ENCODE measurements around the gene CRTC3. TPM values are rescaled to one million over a fixed set of nuclear protein-coding genes. Genes with fewer than 3 reads are reported as not detected.

The CRTC3 gene
- total RNA-seq, 2 experiments from 2014 or later = 5.6 to 14.7 TPM

DNA sequence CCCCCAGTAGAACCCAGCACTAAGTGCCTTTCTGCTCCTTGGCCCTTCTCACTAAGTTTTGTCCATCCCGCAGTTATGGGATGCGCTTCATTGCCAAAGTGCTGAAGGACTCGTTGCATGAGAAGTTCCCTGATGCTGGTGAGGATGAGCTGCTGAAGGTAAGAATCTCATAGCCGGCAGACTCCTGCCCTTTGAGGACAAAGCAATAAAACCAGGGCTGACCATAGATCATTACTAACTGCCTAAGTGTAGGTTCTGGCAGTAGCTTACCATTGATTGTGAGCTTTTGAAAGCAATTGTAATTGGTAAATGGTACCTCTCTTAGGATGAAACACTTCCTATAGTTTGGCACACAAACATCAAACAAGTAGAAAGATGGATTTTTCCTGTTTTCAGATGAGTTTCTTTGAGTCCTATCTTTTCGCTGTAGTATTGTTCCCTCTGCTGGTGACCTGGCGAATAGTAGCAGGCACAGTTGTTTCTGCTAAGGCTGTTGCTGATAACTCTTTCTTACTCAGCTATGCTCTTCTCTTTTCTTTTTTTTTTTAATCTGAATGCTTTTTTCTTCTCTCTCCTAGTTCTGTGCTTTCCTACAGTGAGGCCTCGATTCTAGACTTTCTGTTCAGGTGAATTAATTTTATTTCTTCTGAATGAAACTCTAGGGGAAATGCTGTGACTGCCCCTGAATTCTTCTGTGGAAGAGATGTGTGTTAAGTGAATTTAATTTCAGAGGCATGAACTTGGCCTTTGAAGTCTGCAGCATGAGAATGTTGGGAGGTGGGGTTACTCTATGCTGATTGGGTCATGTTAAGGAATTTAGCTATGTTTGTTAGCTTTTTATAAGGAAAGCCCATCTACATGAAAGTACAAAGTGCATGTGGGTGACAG lies 47.4 kb upstream of the CRTC3 start:
- H3K79me2 ChIP-seq (ENCODE audit: insufficient read depth, low read depth, low read length) = no peaks in the 10 kb centered on the region
- no peak for TF ChIP-seq EZH2phosphoT487 (IDR thresholded peaks at IDR 0.05; ENCODE audit: borderline replicate concordance, low read depth, low read length)
- TF ChIP-seq, protein P1, sequence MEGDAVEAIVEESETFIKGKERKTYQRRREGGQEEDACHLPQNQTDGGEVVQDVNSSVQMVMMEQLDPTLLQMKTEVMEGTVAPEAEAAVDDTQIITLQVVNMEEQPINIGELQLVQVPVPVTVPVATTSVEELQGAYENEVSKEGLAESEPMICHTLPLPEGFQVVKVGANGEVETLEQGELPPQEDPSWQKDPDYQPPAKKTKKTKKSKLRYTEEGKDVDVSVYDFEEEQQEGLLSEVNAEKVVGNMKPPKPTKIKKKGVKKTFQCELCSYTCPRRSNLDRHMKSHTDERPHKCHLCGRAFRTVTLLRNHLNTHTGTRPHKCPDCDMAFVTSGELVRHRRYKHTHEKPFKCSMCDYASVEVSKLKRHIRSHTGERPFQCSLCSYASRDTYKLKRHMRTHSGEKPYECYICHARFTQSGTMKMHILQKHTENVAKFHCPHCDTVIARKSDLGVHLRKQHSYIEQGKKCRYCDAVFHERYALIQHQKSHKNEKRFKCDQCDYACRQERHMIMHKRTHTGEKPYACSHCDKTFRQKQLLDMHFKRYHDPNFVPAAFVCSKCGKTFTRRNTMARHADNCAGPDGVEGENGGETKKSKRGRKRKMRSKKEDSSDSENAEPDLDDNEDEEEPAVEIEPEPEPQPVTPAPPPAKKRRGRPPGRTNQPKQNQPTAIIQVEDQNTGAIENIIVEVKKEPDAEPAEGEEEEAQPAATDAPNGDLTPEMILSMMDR (conservative IDR thresholded peaks at IDR 0.05; ENCODE audit: low read length) = peak; percentile 94
- CTCF ChIA-PET (ENCODE audit: unreplicated experiment) = interaction anchor here (0.5 to 2.7 kb wide), 3 partner anchors 123 to 255 kb away, joined by 3 to 23 read pairs (median 6); no protein-coding TSS in a partner anchor
- intact Hi-C loops (cut with micrococcal nuclease; ENCODE audit: unreplicated experiment) = loop anchor here (1.0 to 10.0 kb wide), 4 partner anchors 120 to 405 kb away; no protein-coding TSS in a partner anchor
- peaks cover 80% of the 10 kb centered on the region for H3K36me3 ChIP-seq (ENCODE audit: insufficient read depth, low read length)
- H3K4me1 ChIP-seq (ENCODE audit: insufficient read depth, low read length, poor library complexity, severe bottlenecking) = peaks cover 22% of the 10 kb centered on the region
- peak; percentile 60 for DNase-seq (ENCODE audit: low spot score)
- no peak overlapping the region for H2AFZ ChIP-seq (ENCODE audit: low read length)
- H3K4me3 ChIP-seq (ENCODE audit: low read depth, low read length, poor library complexity, severe bottlenecking) = no peak overlapping the region
- H3K9me3 ChIP-seq (ENCODE audit: low read length) = no peaks in the 10 kb centered on the region
- H3K4me2 ChIP-seq (ENCODE audit: low read length) = no peak overlapping the region
- H3K9me2 ChIP-seq (ENCODE audit: insufficient read depth, low read length) = no peaks in the 10 kb centered on the region
- H3K27ac ChIP-seq (ENCODE audit: low read depth, low read length, poor library complexity, severe bottlenecking) = no peak overlapping the region
- no TSS peak for BruUV-seq (replicated peaks)
- POLR2A ChIA-PET = interaction anchor here (0.6 to 0.9 kb wide), 2 partner anchors 46 to 151 kb away, joined by 3 to 7 read pairs; no protein-coding TSS in a partner anchor
- no peaks in the 10 kb centered on the region for H4K20me1 ChIP-seq (ENCODE audit: insufficient read depth, low read length)

DNA sequence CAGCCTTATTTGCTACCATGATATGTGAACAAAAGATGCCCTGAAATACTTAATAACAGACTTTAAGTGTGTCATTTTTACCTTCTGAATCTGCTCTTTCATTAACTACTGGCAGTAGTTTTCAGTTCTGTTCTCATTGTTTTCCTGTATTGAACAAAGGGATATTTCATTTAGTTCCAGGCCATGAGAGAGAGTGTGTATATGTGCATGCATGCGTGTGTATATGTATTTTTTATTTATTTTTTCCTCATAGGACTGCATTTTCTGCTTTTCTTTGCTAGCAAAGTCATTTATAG lies 46.8 kb upstream of the CRTC3 start:
- Histone ChIP-seq H4K20me1 (ENCODE audit: insufficient read depth, low read length) (no peaks in the 10 kb centered on the region), H3K36me3 (ENCODE audit: insufficient read depth, low read length) (peaks cover 80% of the 10 kb centered on the region), H3K9me2 (ENCODE audit: insufficient read depth, low read length) (no peaks in the 10 kb centered on the region), H3K4me1 (ENCODE audit: insufficient read depth, low read length, poor library complexity, severe bottlenecking) (peaks cover 21% of the 10 kb centered on the region), H3K79me2 (ENCODE audit: insufficient read depth, low read depth, low read length) (no peaks in the 10 kb centered on the region), H3K4me2 (ENCODE audit: low read length) (no peak overlapping the region), H3K9me3 (ENCODE audit: low read length) (no peaks in the 10 kb centered on the region), H3K27ac (ENCODE audit: low read depth, low read length, poor library complexity, severe bottlenecking) (no peak overlapping the region), H2AFZ (ENCODE audit: low read length) (no peak overlapping the region), H3K4me3 (ENCODE audit: low read depth, low read length, poor library complexity, severe bottlenecking) (no peak overlapping the region)
- CTCF ChIA-PET (ENCODE audit: unreplicated experiment) = interaction anchor here (0.5 to 2.7 kb wide), 3 partner anchors 123 to 256 kb away, joined by 3 to 23 read pairs (median 6); no protein-coding TSS in a partner anchor
- intact Hi-C loops (cut with micrococcal nuclease; ENCODE audit: unreplicated experiment) = loop anchor here (5.0 to 10.0 kb wide), 2 partner anchors 212 to 404 kb away; no protein-coding TSS in a partner anchor
- BruUV-seq (replicated peaks) = no TSS peak
- no peak for TF ChIP-seq EZH2phosphoT487 (IDR thresholded peaks at IDR 0.05; ENCODE audit: borderline replicate concordance, low read depth, low read length)
- TF ChIP-seq, protein P1 (conservative IDR thresholded peaks at IDR 0.05; ENCODE audit: low read length) = no peak
- no peak for DNase-seq (ENCODE audit: low spot score)
- POLR2A ChIA-PET = no interaction called here

DNA sequence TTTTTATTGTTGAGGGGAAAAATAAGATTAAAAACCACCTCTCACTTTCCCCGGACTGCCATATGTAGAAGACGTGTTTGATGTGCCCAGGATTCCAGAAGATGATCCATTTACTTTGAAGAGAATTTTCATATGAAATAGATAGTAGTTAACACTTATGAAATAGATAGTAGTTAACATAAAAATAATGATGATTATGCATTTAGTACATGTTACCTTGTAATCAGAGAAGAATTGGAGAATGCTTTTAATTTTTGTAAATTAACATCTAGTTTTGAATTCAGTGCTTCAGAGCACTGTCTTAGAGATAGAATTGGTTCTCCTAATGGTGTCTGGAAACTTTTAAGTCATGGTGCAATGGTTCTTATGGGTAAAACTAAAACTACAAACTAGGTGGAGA lies 46.1 kb upstream of the CRTC3 start:
- intact Hi-C loops (cut with micrococcal nuclease; ENCODE audit: unreplicated experiment) = loop anchor here (5.0 to 10.0 kb wide), 2 partner anchors 211 to 404 kb away; no protein-coding TSS in a partner anchor
- DNase-seq (ENCODE audit: low spot score) = no peak
- H3K36me3 ChIP-seq (ENCODE audit: insufficient read depth, low read length) = peaks cover 77% of the 10 kb centered on the region

More for the DNA sequence above, 46.1 kb upstream of the CRTC3 start:
- BruUV-seq (replicated peaks) = no TSS peak
- Histone ChIP-seq H3K27ac (ENCODE audit: low read depth, low read length, poor library complexity, severe bottlenecking) (no peak overlapping the region), H3K4me1 (ENCODE audit: insufficient read depth, low read length, poor library complexity, severe bottlenecking) (peaks cover 14% of the 10 kb centered on the region), H2AFZ (ENCODE audit: low read length) (no peak overlapping the region), H3K4me2 (ENCODE audit: low read length) (no peak overlapping the region), H3K9me2 (ENCODE audit: insufficient read depth, low read length) (no peaks in the 10 kb centered on the region), H3K79me2 (ENCODE audit: insufficient read depth, low read depth, low read length) (no peaks in the 10 kb centered on the region), H3K9me3 (ENCODE audit: low read length) (no peaks in the 10 kb centered on the region), H4K20me1 (ENCODE audit: insufficient read depth, low read length) (no peaks in the 10 kb centered on the region), H3K4me3 (ENCODE audit: low read depth, low read length, poor library complexity, severe bottlenecking) (no peak overlapping the region)
- TF ChIP-seq, protein P1 (conservative IDR thresholded peaks at IDR 0.05; ENCODE audit: low read length) = no peak
- TF ChIP-seq EZH2phosphoT487 (IDR thresholded peaks at IDR 0.05; ENCODE audit: borderline replicate concordance, low read depth, low read length) = no peak
- ChIA-PET CTCF (ENCODE audit: unreplicated experiment) (interaction anchor here (2.7 kb wide), 1 partner anchor 163 kb away, joined by 23 read pairs; no protein-coding TSS in a partner anchor), POLR2A (no interaction called here)

Measured in OCI-LY7 (cell line).